Measurements from ENCODE around the gene THSD7A.
"Not testable (repeated sequence)": the region's sequence is repeated elsewhere in the genome, so short reads cannot be mapped to it uniquely, and the experiment has no call there.

THSD7A gene

DNA sequence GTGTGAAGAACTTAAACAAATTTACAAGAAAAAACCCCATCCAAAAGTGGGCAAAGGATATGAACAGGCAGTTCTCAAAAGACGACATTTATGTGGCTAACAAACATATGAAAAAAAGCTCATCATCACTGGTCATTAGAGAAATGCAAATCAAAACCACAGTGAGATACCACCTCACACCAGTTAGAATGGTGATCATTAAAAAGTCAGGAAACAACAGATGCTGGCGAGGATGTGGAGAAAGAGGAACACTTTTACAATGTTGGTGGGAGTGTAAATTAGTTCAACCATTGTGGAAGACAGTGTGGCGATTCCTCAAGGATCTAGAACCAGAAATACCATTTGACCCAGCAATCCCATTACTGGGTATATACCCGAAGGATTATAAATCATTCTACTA lies 388.1 kb downstream of the THSD7A start:
- DNase-seq: not testable (repeated sequence)

- no peak for DNase-seq
These were observed 394.0 kb downstream of the THSD7A start for GRCh38 chr7:11437994-11438393.

DNA sequence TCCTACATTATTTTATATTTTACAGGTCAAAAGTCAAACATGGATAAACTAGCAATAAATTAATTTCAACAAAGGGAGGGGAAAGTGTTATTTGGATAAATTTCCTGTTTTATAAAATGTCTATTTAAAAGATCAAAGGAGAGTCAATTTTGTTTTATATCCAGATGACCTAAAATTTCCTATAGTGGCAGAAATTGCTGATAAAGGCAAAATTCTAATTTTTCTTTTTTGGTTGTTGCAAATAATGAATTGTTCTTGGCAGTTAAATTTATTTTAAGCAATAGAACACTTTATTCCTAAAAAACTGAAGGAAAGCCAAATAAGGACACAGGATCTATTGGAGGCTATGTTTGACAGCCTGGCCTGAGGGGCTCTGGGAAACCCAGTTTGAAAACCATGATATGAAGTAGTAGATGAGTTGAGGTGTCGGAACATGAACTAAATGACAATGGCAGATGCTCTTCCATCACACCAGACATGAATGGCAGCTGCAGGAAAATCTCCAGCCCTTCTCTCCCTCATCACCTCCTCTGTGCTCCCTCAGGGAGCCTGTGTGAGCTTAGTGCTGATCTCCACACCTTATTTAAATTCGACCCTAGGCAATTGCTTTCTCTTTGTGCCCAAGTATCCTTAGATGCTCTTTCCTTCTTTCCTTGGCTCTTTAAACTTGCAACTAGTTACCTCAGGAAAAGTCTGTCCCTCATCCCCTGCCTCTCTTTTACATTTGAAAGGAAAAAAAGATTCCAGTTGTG lies 395.0 kb downstream of the THSD7A start:
- no peak for DNase-seq

DNA sequence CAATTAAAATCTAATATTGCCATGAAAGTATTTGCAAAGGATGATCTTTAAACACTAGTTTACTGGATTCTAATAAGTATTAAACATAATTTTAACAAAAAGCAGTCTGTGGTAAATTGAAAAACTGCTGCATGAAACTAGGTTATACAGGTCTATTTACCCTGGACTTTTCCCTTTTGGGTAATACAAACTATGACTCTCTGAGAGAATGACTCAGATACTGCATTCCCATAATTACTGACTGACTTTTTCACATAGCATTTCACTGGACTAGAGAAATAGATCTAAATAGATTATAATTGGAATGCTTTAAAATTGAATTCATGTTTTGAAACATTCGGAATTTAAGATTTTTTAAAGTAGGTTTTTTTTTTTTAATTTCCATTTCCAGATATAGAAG lies 395.7 kb downstream of the THSD7A start:
- DNase-seq: no peak

- no peak for DNase-seq
These were observed 397.6 kb downstream of the THSD7A start for GRCh38 chr7:11434366-11434765.

DNA sequence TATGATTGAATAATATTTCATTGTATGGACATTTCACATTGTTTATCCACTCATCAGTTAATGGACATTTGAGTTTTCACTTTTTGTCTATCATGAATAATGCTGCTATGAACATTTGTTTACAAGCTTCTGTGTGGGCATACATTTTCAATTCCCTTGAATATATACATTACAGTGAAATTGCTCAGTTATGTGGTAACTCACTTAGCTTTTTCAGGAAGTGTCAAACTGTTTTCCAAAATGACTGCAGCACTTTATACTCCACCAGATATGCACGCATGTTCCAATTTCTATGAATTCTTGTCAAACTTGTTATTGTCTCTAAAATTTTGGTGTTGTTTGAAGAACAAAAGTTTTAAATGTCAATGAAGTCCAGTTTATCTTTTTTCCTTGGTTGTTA lies 401.2 kb downstream of the THSD7A start:
- DNase-seq: no peak

- no peak for DNase-seq
These were observed 401.9 kb downstream of the THSD7A start for GRCh38 chr7:11430112-11430511.

DNA sequence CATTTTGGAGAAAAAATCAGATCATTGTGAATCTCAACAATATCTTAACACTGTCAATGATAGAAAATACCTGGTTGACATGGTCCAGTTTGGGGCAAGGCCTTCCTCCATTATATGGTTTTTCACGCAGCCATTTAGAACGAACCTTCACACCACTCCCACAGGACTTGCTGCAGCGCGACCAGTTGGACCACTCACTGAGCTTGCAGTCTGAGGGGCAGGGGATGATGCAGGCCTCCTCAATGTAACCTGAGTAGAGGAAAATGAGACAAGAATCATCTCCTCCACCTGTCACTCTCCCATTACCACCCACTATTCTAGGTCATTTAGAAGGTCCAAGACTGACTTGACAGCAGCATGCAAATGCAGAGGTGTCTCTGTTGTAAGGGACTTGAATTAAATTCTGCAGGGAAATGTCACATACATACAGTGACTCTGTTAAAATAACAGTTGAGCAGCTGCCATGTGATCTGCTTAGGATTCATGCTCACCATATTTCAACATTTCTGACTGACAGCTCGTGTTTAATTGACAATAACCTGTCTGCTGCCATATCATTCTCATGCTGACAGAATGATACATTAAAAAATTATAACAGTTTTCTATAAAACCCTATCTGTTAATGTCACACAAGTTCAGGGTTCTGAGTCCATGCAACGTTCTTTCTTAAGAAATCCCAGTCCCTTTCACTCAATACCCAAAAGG lies 403.0 kb downstream of the THSD7A start:
- DNase-seq: no peak

DNA sequence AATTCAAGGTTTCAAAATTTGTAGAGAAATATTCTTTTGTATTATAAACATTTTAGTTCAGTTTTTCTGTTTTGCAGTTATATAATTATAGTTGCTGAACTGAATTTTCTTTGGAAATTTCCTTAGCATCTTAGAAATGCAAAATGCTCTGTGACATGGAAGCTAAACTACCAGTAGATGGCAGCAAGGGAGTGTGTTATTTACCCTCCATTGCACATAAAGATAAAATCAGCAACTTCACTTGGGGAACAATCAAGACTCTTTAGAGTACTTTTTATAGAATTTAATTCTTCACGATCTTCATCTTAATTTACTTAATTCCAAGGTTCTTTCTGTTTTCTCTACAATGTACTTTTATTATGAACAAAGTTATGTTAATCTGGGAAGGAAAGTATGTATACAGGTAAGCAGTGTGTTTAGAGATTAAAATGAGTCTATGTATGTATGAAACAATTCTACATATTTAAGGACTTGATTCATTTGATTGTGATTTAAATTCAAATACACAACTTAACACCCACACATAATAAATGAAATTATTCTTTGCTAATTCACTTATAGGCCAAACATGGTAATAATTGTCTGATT lies 404.2 kb downstream of the THSD7A start:
- DNase-seq: peak; percentile 41

DNA sequence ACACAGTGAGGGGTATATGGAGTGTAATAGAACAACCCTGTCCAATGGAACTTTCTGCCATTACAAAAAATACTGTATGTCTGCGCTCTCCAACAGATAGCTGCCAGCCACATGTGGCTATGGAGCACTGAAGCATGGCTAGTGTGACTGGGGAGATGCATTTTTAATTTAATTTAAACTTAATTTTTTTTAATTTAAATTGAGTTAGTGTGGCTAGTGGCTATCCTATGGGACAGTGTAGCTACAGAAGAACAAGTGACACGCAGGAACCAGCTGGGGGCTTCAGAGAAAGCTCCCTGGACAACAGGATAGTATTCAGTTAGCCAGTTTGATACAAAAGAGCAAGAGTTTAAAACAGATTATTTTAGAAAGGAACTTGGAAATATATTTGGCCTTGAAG lies 408.0 kb downstream of the THSD7A start:
- DNase-seq: no peak

DNA sequence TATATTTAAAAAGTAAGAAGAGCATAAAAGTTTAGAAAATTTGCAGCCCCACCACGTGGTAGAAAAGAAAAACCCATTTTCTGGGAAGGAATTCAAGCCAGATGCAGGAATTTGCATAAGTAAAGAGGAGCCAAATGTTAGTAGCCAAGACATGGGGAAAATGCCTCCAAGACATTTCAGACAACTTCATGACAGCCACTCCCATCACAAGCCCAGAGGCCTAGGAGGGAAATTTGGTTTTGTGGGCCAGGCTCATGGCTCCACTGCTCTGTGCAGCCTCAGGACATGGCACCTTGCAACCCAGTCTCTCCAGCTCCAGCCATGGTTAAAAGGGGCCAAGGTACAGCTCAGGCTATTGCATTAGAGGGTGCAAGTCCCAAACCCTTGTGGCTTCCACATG lies 411.9 kb downstream of the THSD7A start:
- DNase-seq: no peak

GRCh38 chr7:11416641-11417458 lies 415.1 kb downstream of the THSD7A start:
- no peak for DNase-seq

GRCh38 chr7:11415101-11415500 lies 416.9 kb downstream of the THSD7A start:
- DNase-seq: no peak

DNA sequence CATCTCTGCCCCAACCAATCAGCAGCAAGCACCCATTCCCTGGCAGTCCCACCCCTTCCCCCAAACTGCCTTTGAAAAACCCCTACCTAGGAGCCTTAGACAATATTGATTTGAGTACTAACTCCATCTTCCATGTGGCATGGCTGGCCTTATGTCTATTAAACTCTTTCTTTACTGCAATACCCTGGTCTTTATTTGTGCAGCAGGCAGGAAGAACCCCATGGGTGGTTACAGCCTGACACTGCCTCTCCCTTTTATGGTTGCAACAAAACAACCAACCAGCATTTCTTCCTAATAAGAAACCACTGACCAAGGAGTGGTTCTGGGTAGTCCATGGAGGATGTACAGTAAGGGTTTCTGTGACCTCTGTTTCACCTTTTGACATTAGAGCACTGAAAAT lies 418.1 kb downstream of the THSD7A start:
- no peak for DNase-seq

DNA sequence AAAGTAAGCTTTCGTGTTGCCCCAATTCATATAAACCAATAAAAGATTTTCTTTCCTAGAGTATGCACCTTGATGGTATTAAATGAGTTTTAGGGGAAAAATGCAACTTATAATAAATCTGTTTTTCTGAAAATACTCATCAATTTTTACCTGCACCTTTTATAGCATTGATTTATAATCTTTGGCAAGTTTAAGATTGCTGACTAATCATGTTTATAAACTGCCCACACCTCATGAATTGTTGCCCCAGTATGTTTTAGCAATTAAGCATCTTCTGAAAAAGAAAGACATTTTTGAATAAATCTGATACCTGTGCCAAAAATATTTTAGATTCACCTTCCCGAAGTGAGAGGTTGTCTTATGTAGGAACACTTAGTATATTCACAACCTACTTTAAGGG lies 420.0 kb downstream of the THSD7A start:
- DNase-seq: no peak

DNA sequence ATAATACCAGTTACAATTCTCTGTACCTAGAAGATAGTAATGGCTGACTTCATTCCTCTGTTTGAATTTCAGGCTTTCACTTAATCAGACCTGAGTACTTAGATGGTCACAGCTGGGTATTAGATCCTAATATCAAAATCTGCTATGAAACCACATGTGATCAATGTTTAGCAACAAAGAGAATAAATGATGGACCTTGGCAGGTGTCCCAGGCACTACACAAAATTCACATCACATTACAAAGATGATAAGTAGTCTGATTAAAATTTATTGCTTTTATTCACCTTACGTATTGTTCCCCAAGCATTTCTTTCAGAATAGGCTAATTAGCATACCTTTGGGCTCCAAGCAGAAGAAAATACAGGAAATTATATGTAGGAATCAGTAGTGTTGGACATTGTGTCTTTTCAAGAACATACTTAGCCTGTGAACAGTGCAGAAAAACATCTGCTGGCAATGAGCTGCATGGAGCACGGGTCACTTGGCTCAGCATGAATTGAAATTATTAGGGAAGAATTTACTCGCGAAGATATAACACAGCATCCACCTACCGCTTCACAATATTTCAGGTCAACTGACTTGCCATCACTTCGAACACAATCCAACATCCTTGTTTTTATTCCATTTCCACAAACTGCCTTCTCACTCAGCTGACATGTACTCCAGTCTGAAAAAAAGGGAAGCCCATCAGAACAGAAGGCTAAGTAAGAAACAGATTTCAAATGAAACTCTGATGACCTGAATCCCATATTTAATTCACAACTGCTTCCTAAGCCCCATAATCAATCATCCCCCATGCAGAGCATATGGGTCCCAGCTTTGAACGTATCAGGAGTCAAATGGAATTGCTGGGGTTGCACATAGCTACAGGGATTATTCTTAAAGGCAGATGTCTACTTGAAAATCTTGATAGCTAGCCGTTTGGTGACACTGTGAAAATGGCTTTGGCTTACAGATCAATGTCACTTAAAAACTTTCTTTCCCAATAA lies 421.0 kb downstream of the THSD7A start:
- no peak for DNase-seq

DNA sequence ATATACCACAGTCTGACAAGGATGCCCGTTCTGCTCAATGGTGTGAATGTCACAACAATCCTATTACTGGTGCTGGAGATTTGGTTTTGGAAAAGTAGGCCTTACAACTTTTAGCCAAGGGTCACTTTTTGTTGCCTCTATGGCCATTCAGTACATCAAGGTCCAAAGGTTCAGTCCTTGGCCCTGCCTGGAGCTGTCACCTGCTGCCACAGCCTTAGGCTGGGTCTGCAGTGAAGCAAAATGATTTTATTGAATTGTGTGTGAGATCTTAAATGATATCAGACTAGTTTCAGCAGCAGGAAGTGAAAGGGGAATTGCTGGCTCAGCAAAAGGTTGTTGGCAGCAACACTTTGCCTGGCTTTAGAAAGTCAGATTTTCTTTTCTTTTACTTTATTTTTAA lies 427.6 kb downstream of the THSD7A start:
- DNase-seq: no peak

DNA sequence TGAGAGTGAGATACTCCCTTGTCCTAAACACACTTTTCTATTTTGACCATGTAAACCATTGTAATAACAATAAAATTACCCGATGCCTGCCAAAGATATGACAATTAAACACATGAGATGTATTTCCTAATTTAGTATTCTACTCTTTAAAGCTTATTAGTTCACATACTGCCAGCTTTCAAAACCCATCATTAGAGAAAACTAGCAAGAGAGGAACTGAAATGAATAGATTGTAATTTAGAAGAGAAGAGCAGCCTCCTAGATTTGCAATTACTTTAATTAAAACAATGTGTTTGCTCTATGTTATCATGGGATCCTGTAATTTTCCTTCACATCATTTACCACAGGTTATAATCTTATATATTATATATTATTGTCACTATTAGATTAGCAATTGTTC lies 428.2 kb downstream of the THSD7A start:
- DNase-seq: no peak

- DNase-seq: no peak
These were observed 437.6 kb downstream of the THSD7A start for GRCh38 chr7:11394438-11394837.

GRCh38 chr7:11379641-11380040 lies 452.4 kb downstream of the THSD7A start:
- no peak for DNase-seq

- no peak for DNase-seq
These were observed 455.5 kb downstream of the THSD7A start for GRCh38 chr7:11376529-11376928.

DNA sequence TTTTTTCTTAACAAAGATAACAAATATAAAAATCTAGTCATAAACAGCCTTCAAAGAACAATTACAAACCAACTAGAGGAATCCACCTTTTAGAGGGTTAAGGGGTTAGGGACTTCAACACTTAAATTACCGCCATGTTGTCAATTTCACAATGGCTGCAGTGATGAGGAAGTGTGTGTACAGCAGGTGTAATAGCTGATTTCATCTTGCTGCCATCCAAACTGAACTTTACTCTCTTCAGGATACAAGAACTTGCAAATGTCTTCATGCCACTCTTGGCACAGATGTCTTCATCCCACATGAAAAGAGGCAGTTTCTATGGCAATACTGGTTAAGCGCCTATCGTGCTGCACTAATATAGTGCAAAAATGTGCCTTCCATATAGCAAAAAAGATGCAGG lies 457.4 kb downstream of the THSD7A start:
- no peak for DNase-seq

All from KG1 (cell line).